Activated CD8-positive, alpha-beta memory T cell treated with anti-CD3 and anti-CD28 coated beads, Interleukin-2, amount 10 ng/mL, durations not matched to agents 7 days and 5 days (primary cell): ENCODE data around the gene SPIB. TPM values are rescaled to one million over a fixed set of nuclear protein-coding genes. Genes with fewer than 3 reads are reported as not detected.

ENCODE experiments used
- ATAC-seq: fragments of 150-1000 bp; cut with Tn5 transposase; one replicate; pipeline ENCODE4 v1.10.0; 2021; ENCODE audit warnings: moderate library complexity
- CTCF ChIA-PET: fragments of 350-600 bp; sonication (Branson Sonifier 250); formaldehyde crosslinking; loops from one replicate; lab custom pipeline; 2021; ENCODE audit warnings: antibody characterized with exemption; lab: Charles Lee
- DNase-seq: peaks from one replicate; pipeline ENCODE4 v3.0.0-alpha.2; 2020
- H3K27ac Mint-ChIP-seq: one replicate; pipeline ENCODE4 v1.8.0; 2021; ENCODE audit warnings: mild to moderate bottlenecking, mixed read lengths
- H3K27me3 Mint-ChIP-seq: one replicate; pipeline ENCODE4 v1.8.0; 2021; ENCODE audit warnings: mixed read lengths
- H3K36me3 Mint-ChIP-seq: one replicate; pipeline ENCODE4 v1.8.0; 2021; ENCODE audit warnings: mild to moderate bottlenecking, mixed read lengths
- H3K4me1 Mint-ChIP-seq: one replicate; pipeline ENCODE4 v1.8.0; 2021; ENCODE audit warnings: mixed read lengths
- H3K4me3 Mint-ChIP-seq: one replicate; pipeline ENCODE4 v1.8.0; 2021; ENCODE audit warnings: mild to moderate bottlenecking, moderate library complexity, mixed read lengths
- H3K9me3 Mint-ChIP-seq: one replicate; pipeline ENCODE4 v1.8.0; 2022; ENCODE audit warnings: low read depth, mixed read lengths
- total RNA-seq, 2 experiments: library from RNA; stranded (reverse); gene quantifications; one replicate each; pipeline ENCODE4 v1.2.3, GENCODE V29; 2021

Gene SPIB
- total RNA-seq, 2 experiments from 2014 or later: 0.23 to 0.66 TPM

GRCh38 chr19:50416034-50416977 lies 2.4 kb upstream of the SPIB start:
- DNase-seq (no peak), ATAC-seq (no peak)
- CTCF ChIA-PET: interaction anchor here (1.0 to 2.2 kb wide), 3 partner anchors 14 to 59 kb away, joined by 3 to 14 read pairs (median 3); no protein-coding TSS in a partner anchor
- Mint-ChIP-seq H3K27ac (no peak overlapping the region), H3K27me3 (peaks cover 19% of the 10 kb centered on the region), H3K36me3 (peaks cover 16% of the 10 kb centered on the region), H3K4me1 (peaks cover 12% of the 10 kb centered on the region), H3K9me3 (no peaks in the 10 kb centered on the region), H3K4me3 (no peak overlapping the region)

GRCh38 chr19:50417111-50418081 lies 1.3 kb upstream of the SPIB start:
- H3K36me3 Mint-ChIP-seq: peaks cover 13% of the 10 kb centered on the region
- H3K27me3 Mint-ChIP-seq: peaks cover 19% of the 10 kb centered on the region
- H3K9me3 Mint-ChIP-seq: no peaks in the 10 kb centered on the region
- H3K4me3 Mint-ChIP-seq: no peak overlapping the region
- no peak for ATAC-seq
- H3K27ac Mint-ChIP-seq: no peak overlapping the region
- H3K4me1 Mint-ChIP-seq: peaks cover 12% of the 10 kb centered on the region
- no peak for DNase-seq
- CTCF ChIA-PET: interaction anchor here (1.0 kb wide), 1 partner anchor 48 kb away, joined by 3 read pairs; no protein-coding TSS in a partner anchor

- Mint-ChIP-seq H3K27me3 (peaks cover 19% of the 10 kb centered on the region), H3K4me3 (no peak overlapping the region), H3K4me1 (peaks cover 12% of the 10 kb centered on the region), H3K36me3 (peaks cover 4% of the 10 kb centered on the region), H3K27ac (no peak overlapping the region), H3K9me3 (no peaks in the 10 kb centered on the region)
- CTCF ChIA-PET: interaction anchor here (1.0 kb wide), 1 partner anchor 62 kb away, joined by 4 read pairs; no protein-coding TSS in a partner anchor
- DNase-seq (no peak), ATAC-seq (no peak)
Observed at GRCh38 chr19:50419022-50419579, 363 bp downstream of the SPIB start.

GRCh38 chr19:50419580-50420035 lies 870 bp downstream of the SPIB start:
- CTCF ChIA-PET: interaction anchor here (1.0 kb wide), 1 partner anchor 62 kb away, joined by 4 read pairs; no protein-coding TSS in a partner anchor
- no peak for DNase-seq
- Mint-ChIP-seq H3K36me3 (peaks cover 3% of the 10 kb centered on the region), H3K27ac (no peak overlapping the region), H3K4me1 (peaks cover 12% of the 10 kb centered on the region), H3K27me3 (peaks cover 19% of the 10 kb centered on the region), H3K9me3 (no peaks in the 10 kb centered on the region), H3K4me3 (no peak overlapping the region)
- ATAC-seq: no peak

- ATAC-seq (no peak), DNase-seq (no peak)
- H3K36me3 Mint-ChIP-seq: peaks cover 3% of the 10 kb centered on the region
- CTCF ChIA-PET: no interaction called here
- H3K27ac Mint-ChIP-seq: peak overlapping the region; percentile 12
- H3K9me3 Mint-ChIP-seq: no peaks in the 10 kb centered on the region
- H3K27me3 Mint-ChIP-seq: peaks cover 19% of the 10 kb centered on the region
- no peak overlapping the region for H3K4me3 Mint-ChIP-seq
- peaks cover 12% of the 10 kb centered on the region for H3K4me1 Mint-ChIP-seq
Observed at GRCh38 chr19:50420127-50420526, 1.4 kb downstream of the SPIB start.

GRCh38 chr19:50420808-50421207 lies 2.1 kb downstream of the SPIB start:
- peaks cover 3% of the 10 kb centered on the region for H3K36me3 Mint-ChIP-seq
- peaks cover 12% of the 10 kb centered on the region for H3K4me1 Mint-ChIP-seq

GRCh38 chr19:50422397-50423278 lies 3.9 kb downstream of the SPIB start:
- H3K36me3 Mint-ChIP-seq: peaks cover 3% of the 10 kb centered on the region
- CTCF ChIA-PET: no interaction called here
- H3K4me3 Mint-ChIP-seq: no peak overlapping the region
- H3K27ac Mint-ChIP-seq: no peak overlapping the region
- H3K4me1 Mint-ChIP-seq: peaks cover 12% of the 10 kb centered on the region
- peaks cover 19% of the 10 kb centered on the region for H3K27me3 Mint-ChIP-seq
- H3K9me3 Mint-ChIP-seq: no peaks in the 10 kb centered on the region
- no peak for DNase-seq
- no peak for ATAC-seq

More at GRCh38 chr19:50420808-50421207, 2.1 kb downstream of the SPIB start:
- no peak for ATAC-seq
- H3K27ac Mint-ChIP-seq: no peak overlapping the region
- H3K9me3 Mint-ChIP-seq: no peaks in the 10 kb centered on the region
- CTCF ChIA-PET: no interaction called here
- H3K27me3 Mint-ChIP-seq: peaks cover 19% of the 10 kb centered on the region
- no peak overlapping the region for H3K4me3 Mint-ChIP-seq
- no peak for DNase-seq

GRCh38 chr19:50423279-50424113 lies 4.8 kb downstream of the SPIB start:
- DNase-seq: no peak
- Mint-ChIP-seq H3K36me3 (peaks cover 3% of the 10 kb centered on the region), H3K9me3 (no peaks in the 10 kb centered on the region), H3K4me1 (peaks cover 12% of the 10 kb centered on the region), H3K27me3 (peaks cover 16% of the 10 kb centered on the region), H3K27ac (no peak overlapping the region), H3K4me3 (no peak overlapping the region)
- no peak for ATAC-seq
- CTCF ChIA-PET: no interaction called here

- CTCF ChIA-PET: no interaction called here
- no peak overlapping the region for H3K4me3 Mint-ChIP-seq
Observed at GRCh38 chr19:50425581-50425980, 6.8 kb downstream of the SPIB start.

GRCh38 chr19:50427318-50427925 lies 8.7 kb downstream of the SPIB start:
- Mint-ChIP-seq H3K4me3 (no peak overlapping the region), H3K27me3 (peaks cover 15% of the 10 kb centered on the region), H3K27ac (no peak overlapping the region), H3K4me1 (peaks cover 9% of the 10 kb centered on the region), H3K9me3 (no peaks in the 10 kb centered on the region), H3K36me3 (no peaks in the 10 kb centered on the region)
- DNase-seq (no peak), ATAC-seq (no peak)
- CTCF ChIA-PET: interaction anchor here (0.8 kb wide), 1 partner anchor 33 kb away, joined by 3 read pairs; no protein-coding TSS in a partner anchor

More at GRCh38 chr19:50425581-50425980, 6.8 kb downstream of the SPIB start:
- Mint-ChIP-seq H3K9me3 (no peaks in the 10 kb centered on the region), H3K4me1 (no peaks in the 10 kb centered on the region), H3K36me3 (peaks cover 3% of the 10 kb centered on the region), H3K27ac (no peak overlapping the region), H3K27me3 (peaks cover 9% of the 10 kb centered on the region)
- ATAC-seq (no peak), DNase-seq (no peak)

GRCh38 chr19:50427997-50428425 lies 9.3 kb downstream of the SPIB start:
- DNase-seq (no peak), ATAC-seq (no peak)
- Mint-ChIP-seq H3K27ac (no peak overlapping the region), H3K36me3 (no peaks in the 10 kb centered on the region), H3K9me3 (no peaks in the 10 kb centered on the region), H3K27me3 (peaks cover 20% of the 10 kb centered on the region), H3K4me1 (peaks cover 9% of the 10 kb centered on the region), H3K4me3 (no peak overlapping the region)
- CTCF ChIA-PET: interaction anchor here (0.8 kb wide), 1 partner anchor 33 kb away, joined by 3 read pairs; no protein-coding TSS in a partner anchor
